ENCODE data around the gene CDKN2C. TPM values are rescaled to one million over a fixed set of nuclear protein-coding genes. Genes with fewer than 3 reads are reported as not detected.
"Not testable (repeated sequence)": the region's sequence is repeated elsewhere in the genome, so short reads cannot be mapped to it uniquely, and the experiment has no call there.

The CDKN2C gene
- total and polyA plus RNA-seq, 9 donors: 17.4 to 65.6 (median 33.7) TPM

DNA sequence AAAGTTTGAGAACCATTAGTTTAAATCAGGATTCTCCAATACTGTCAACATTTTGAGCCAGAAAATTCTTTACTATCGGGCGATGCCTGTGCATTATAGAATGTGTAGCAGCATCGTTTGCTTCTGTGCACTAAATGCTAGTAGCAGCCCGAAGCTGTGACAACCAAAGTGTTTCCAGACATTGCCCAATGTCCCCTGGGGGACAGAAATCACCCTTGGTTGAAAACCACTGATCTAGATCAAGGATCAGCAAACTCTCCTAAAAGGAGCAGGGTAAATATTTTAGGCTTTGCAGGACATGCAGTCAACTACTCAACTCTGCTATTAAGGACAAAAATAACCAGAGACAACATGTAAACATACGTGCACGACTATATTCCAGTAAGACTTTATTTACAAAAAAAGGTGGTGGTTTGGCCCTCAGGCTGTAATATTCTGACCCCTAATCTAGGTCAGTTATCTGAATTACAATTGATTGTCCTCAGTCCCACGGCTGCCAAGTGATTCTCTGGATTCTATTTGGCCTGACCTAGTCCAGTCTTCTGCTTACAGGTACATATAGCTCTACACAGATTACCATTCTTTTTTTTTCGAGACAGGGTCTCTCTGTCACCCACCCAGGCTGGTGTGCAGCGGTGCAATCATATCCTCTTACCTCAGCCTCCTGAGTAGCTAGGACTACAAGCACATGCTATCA lies 20.6 kb upstream of the CDKN2C start:
- Histone ChIP-seq H3K4me3 (no peak overlapping the region), H3K36me3 (no peaks in the 10 kb centered on the region), H3K27me3 (no peaks in the 10 kb centered on the region), H3K4me1 (ENCODE audit: insufficient read depth) (peaks cover 4% of the 10 kb centered on the region), H3K9me3 (no peaks in the 10 kb centered on the region), H3K27ac (no peak overlapping the region)
- WGBS, 3 donors: 90 to 91% (median 90%) methylated on average over 9 of the region's 9 CpGs
- intact Hi-C loops (cut with DNase I): no loop called here
- TF ChIP-seq CTCF (IDR thresholded peaks at IDR 0.05): no peak
- TF ChIP-seq POLR2A (IDR thresholded peaks at IDR 0.05): no peak
- no peak for DNase-seq

GRCh38 chr1:50950396-50950795 lies 19.6 kb upstream of the CDKN2C start:
- intact Hi-C loops (cut with DNase I): no loop called here
- Histone ChIP-seq H3K27me3 (no peaks in the 10 kb centered on the region), H3K27ac (no peak overlapping the region), H3K36me3 (no peaks in the 10 kb centered on the region), H3K4me1 (ENCODE audit: insufficient read depth) (peaks cover 4% of the 10 kb centered on the region), H3K4me3 (no peak overlapping the region), H3K9me3 (no peaks in the 10 kb centered on the region)
- no peak for DNase-seq
- WGBS, 3 donors: 77 to 88% (median 79%) methylated on average over 1 of the region's 1 CpG
- TF ChIP-seq POLR2A (IDR thresholded peaks at IDR 0.05) (no peak), CTCF (IDR thresholded peaks at IDR 0.05) (no peak), EP300 (IDR thresholded peaks at IDR 0.05) (no peak)

DNA sequence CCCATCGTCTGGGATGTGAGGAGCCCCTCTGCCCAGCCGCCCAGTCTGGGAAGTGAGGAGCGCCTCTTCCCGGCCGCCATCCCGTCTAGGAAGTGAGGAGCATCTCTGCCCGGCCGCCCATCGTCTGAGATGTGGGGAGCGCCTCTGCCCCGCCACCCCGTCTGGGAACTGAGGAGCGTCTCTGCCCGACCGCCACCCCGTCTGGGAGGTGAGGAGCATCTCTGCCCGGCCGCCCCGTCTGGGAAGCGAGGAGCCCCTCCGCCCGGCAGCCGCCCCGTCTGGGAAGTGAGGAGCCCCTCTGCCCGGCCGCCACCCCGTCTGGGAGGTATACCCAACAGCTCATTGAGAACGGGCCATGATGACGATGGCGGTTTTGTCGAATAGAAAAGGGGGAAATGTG lies 17.5 kb upstream of the CDKN2C start:
- H3K4me1 ChIP-seq (ENCODE audit: insufficient read depth); H3K4me3 ChIP-seq; H3K27ac ChIP-seq; intact Hi-C loops (cut with DNase I); DNase-seq; H3K36me3 ChIP-seq; H3K27me3 ChIP-seq; H3K9me3 ChIP-seq: not testable (repeated sequence)
- 93 to 96% (median 93%) methylated on average over 29 to 31 of the region's 31 CpGs for WGBS, 3 donors

- 26 to 40% (median 33%) methylated on average over 1 of the region's 1 CpG for WGBS, 3 donors
- intact Hi-C loops (cut with DNase I): no loop called here
- Histone ChIP-seq H3K27me3 (no peaks in the 10 kb centered on the region), H3K4me1 (ENCODE audit: insufficient read depth) (peaks cover 3% of the 10 kb centered on the region), H3K27ac (no peak overlapping the region), H3K36me3 (no peaks in the 10 kb centered on the region), H3K9me3 (no peaks in the 10 kb centered on the region), H3K4me3 (no peak overlapping the region)
- no peak for TF ChIP-seq EP300 (IDR thresholded peaks at IDR 0.05)
- no peak for TF ChIP-seq CTCF (IDR thresholded peaks at IDR 0.05)
- no peak for TF ChIP-seq POLR2A (IDR thresholded peaks at IDR 0.05)
- no peak for DNase-seq
Measured at GRCh38 chr1:50955116-50955515, 14.9 kb upstream of the CDKN2C start.

DNA sequence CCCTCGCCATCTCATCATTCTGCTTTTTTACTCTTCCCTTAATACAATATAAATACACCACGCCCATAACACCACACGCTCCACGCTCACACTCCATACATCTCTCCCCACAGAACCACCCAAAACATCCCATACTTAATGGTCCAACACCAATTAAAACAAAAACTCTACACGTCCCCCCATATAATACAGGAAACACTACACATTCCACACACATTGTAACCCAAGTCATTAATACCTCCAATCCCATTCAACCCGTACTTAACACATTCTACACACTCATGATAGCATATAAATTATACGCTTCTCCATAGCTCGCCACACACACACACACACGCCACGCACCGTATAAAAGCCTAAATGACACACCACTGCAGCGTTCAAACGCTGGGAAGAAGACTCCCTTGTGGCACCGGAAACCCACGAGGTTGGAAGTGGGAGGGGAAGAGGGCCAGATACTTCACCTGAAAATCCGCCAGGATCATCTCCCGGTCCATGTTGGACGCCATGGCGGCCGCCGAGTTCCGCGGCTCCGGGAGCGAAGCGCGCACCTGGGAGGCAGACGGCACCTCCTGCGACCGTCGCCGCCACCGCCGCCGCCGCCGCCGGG lies 10.6 kb upstream of the CDKN2C start:
- Histone ChIP-seq H3K4me3 (peak overlapping the region; percentile 70), H3K27ac (peak overlapping the region in 1 of 2 donors; percentile 71), H3K9me3 (no peaks in the 10 kb centered on the region), H3K27me3 (no peaks in the 10 kb centered on the region), H3K36me3 (no peaks in the 10 kb centered on the region), H3K4me1 (ENCODE audit: insufficient read depth) (no peaks in the 10 kb centered on the region)
- no peak for TF ChIP-seq CTCF (IDR thresholded peaks at IDR 0.05)
- TF ChIP-seq POLR2A (IDR thresholded peaks at IDR 0.05): no peak
- TF ChIP-seq EP300 (IDR thresholded peaks at IDR 0.05): no peak
- intact Hi-C loops (cut with DNase I): no loop called here
- DNase-seq: peak in 4 of 5 donors; percentile 28 to 60 (median 37)
- 1 to 2% (median 1%) methylated on average over 17 to 38 of the region's 38 CpGs for WGBS, 3 donors
